ENCODE data around the gene UIMC1. TPM values are rescaled to one million over a fixed set of nuclear protein-coding genes. Genes with fewer than 3 reads are reported as not detected.

Gene UIMC1
- total RNA-seq, 1 experiment from 2014 or later: 46.8 TPM

- Histone ChIP-seq H3K27me3 (replicated peaks; ENCODE audit: insufficient read depth, low read depth, low read length, poor library complexity) (no peaks in the 10 kb centered on the region), H3K4me3 (ENCODE audit: low read depth, low read length, poor library complexity, severe bottlenecking) (no peak overlapping the region), H3K36me3 (ENCODE audit: insufficient read depth, low read length, poor library complexity, severe bottlenecking) (peaks cover 52% of the 10 kb centered on the region), H3K4me1 (ENCODE audit: insufficient read depth, low read length, poor library complexity, severe bottlenecking) (no peaks in the 10 kb centered on the region), H3K27ac (ENCODE audit: low read depth, low read length, poor library complexity, severe bottlenecking) (no peak overlapping the region), H3K9me3 (ENCODE audit: low read depth, low read length, poor library complexity, severe bottlenecking) (no peaks in the 10 kb centered on the region)
- ChIA-PET POLR2A (ENCODE audit: low non-redundant PET) (no interaction called here), CTCF (no interaction called here)
- DNase-seq (ENCODE audit: low spot score): no peak
- no TSS peak for BruUV-seq (replicated peaks)
- intact Hi-C loops (cut with micrococcal nuclease; ENCODE audit: unreplicated experiment): no loop called here
- TF ChIP-seq, protein P1, sequence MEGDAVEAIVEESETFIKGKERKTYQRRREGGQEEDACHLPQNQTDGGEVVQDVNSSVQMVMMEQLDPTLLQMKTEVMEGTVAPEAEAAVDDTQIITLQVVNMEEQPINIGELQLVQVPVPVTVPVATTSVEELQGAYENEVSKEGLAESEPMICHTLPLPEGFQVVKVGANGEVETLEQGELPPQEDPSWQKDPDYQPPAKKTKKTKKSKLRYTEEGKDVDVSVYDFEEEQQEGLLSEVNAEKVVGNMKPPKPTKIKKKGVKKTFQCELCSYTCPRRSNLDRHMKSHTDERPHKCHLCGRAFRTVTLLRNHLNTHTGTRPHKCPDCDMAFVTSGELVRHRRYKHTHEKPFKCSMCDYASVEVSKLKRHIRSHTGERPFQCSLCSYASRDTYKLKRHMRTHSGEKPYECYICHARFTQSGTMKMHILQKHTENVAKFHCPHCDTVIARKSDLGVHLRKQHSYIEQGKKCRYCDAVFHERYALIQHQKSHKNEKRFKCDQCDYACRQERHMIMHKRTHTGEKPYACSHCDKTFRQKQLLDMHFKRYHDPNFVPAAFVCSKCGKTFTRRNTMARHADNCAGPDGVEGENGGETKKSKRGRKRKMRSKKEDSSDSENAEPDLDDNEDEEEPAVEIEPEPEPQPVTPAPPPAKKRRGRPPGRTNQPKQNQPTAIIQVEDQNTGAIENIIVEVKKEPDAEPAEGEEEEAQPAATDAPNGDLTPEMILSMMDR (conservative IDR thresholded peaks at IDR 0.05; ENCODE audit: low read depth, low read length): no peak
- TF ChIP-seq EZH2 (IDR thresholded peaks at IDR 0.05; ENCODE audit: borderline replicate concordance, low read depth, low read length, poor library complexity, severe bottlenecking): no peak
Measured at GRCh38 chr5:176906126-176906525, 100.5 kb downstream of the UIMC1 start.

DNA sequence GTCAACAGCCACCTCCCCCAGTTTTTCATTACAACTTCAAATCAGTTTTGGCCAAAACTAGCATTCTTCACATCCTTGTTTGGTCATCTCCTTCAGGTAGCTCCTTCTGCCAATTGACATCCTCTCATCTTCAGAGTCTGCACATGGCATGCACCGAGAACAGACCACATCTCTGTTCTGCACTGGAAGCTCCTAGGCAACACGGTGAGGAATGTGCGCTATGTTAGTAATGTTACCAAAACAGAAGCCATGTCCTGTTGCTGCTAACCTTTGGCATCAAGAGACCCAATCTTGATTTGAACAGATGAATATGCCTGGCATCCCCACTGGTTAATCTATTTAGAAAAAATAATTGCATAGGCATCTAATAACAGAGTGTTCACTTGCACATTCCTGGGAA, 102.3 kb downstream of the UIMC1 start:
- DNase-seq (ENCODE audit: low spot score): no peak
- intact Hi-C loops (cut with micrococcal nuclease; ENCODE audit: unreplicated experiment): no loop called here
- Histone ChIP-seq H3K27ac (ENCODE audit: low read depth, low read length, poor library complexity, severe bottlenecking) (no peak overlapping the region), H3K36me3 (ENCODE audit: insufficient read depth, low read length, poor library complexity, severe bottlenecking) (peaks cover 52% of the 10 kb centered on the region), H3K4me3 (ENCODE audit: low read depth, low read length, poor library complexity, severe bottlenecking) (no peak overlapping the region), H3K27me3 (replicated peaks; ENCODE audit: insufficient read depth, low read depth, low read length, poor library complexity) (no peaks in the 10 kb centered on the region), H3K9me3 (ENCODE audit: low read depth, low read length, poor library complexity, severe bottlenecking) (no peaks in the 10 kb centered on the region), H3K4me1 (ENCODE audit: insufficient read depth, low read length, poor library complexity, severe bottlenecking) (no peaks in the 10 kb centered on the region)
- BruUV-seq (replicated peaks): no TSS peak
- TF ChIP-seq, protein P1 (conservative IDR thresholded peaks at IDR 0.05; ENCODE audit: low read depth, low read length): no peak
- TF ChIP-seq EZH2 (IDR thresholded peaks at IDR 0.05; ENCODE audit: borderline replicate concordance, low read depth, low read length, poor library complexity, severe bottlenecking): no peak
- CTCF ChIA-PET: no interaction called here
- POLR2A ChIA-PET (ENCODE audit: low non-redundant PET): no interaction called here

GRCh38 chr5:176902911-176903664, 103.5 kb downstream of the UIMC1 start:
- CTCF ChIA-PET: no interaction called here
- no peak overlapping the region for H3K4me3 ChIP-seq (ENCODE audit: low read depth, low read length, poor library complexity, severe bottlenecking)
- no peak overlapping the region for H3K27ac ChIP-seq (ENCODE audit: low read depth, low read length, poor library complexity, severe bottlenecking)
- POLR2A ChIA-PET (ENCODE audit: low non-redundant PET): no interaction called here
- peaks cover 51% of the 10 kb centered on the region for H3K36me3 ChIP-seq (ENCODE audit: insufficient read depth, low read length, poor library complexity, severe bottlenecking)
- H3K4me1 ChIP-seq (ENCODE audit: insufficient read depth, low read length, poor library complexity, severe bottlenecking): no peaks in the 10 kb centered on the region
- BruUV-seq (replicated peaks): no TSS peak
- intact Hi-C loops (cut with micrococcal nuclease; ENCODE audit: unreplicated experiment): no loop called here
- no peaks in the 10 kb centered on the region for H3K9me3 ChIP-seq (ENCODE audit: low read depth, low read length, poor library complexity, severe bottlenecking)
- TF ChIP-seq EZH2 (IDR thresholded peaks at IDR 0.05; ENCODE audit: borderline replicate concordance, low read depth, low read length, poor library complexity, severe bottlenecking): no peak
- TF ChIP-seq, protein P1 (conservative IDR thresholded peaks at IDR 0.05; ENCODE audit: low read depth, low read length): no peak
- DNase-seq (ENCODE audit: low spot score): no peak
- no peaks in the 10 kb centered on the region for H3K27me3 ChIP-seq (replicated peaks; ENCODE audit: insufficient read depth, low read depth, low read length, poor library complexity)

All from A673 (cell line).